ENCODE measurements around the gene HNRNPA3. TPM values are rescaled to one million over a fixed set of nuclear protein-coding genes. Genes with fewer than 3 reads are reported as not detected.
"Not testable (repeated sequence)": the region's sequence is repeated elsewhere in the genome, so short reads cannot be mapped to it uniquely, and the experiment has no call there.

HNRNPA3 gene
- polyA plus RNA-seq, 1 of the 3 experiments (the other 2 are of a cell fraction): 102 TPM

- Histone ChIP-seq H3K9ac (peak overlapping the region; percentile 98; the same call in 1 of the 2 replicates), H3K36me3 (replicated peaks in 1 of 2; ENCODE audit: control insufficient read depth in 1 of 2, insufficient read depth in 2 of 2, low read length in 1 of 2) (no peaks in the 10 kb centered on the region), H3K27me3 (ENCODE audit: insufficient read depth) (no peaks in the 10 kb centered on the region), H2AFZ (ENCODE audit: low read depth) (peak overlapping the region; percentile 89), H3K79me2 (ENCODE audit: insufficient read depth) (peaks cover 26% of the 10 kb centered on the region), H3K27ac (ENCODE audit: low read depth in 2 of 2, low read length in 1 of 2) (peak overlapping the region; percentile 97), H3K4me1 (ENCODE audit: control insufficient read depth in 1 of 2, insufficient read depth in 2 of 2, low read depth in 1 of 2, low read length in 1 of 2) (peaks cover 17 to 20% of the 10 kb centered on the region in 2 experiments), H3K4me3 (ENCODE audit: low read depth in 2 of 2, low read length in 1 of 2) (peak overlapping the region; percentile 71 to 93; a peak in 2 of 4 replicates), H3K9me2 (no peaks in the 10 kb centered on the region), H3K9me3 (no peaks in the 10 kb centered on the region), H3K4me2 (peak overlapping the region; percentile 92; the same call in 1 of the 2 replicates), H4K20me1 (ENCODE audit: insufficient read depth) (peaks cover 22% of the 10 kb centered on the region), H3F3A (replicated peaks; ENCODE audit: insufficient read depth) (peaks cover 10% of the 10 kb centered on the region)
- ChIA-PET POLR2A (interaction anchor here (0.7 to 2.5 kb wide), 3 partner anchors 41 to 101 kb away, joined by 3 to 11 read pairs (median 4); no protein-coding TSS in a partner anchor), CTCF (interaction anchor here (0.9 to 12.3 kb wide), 9 partner anchors 13 to 492 kb away, joined by 3 to 121 read pairs (median 3); no protein-coding TSS in a partner anchor)
- no peak for DNase-seq
- TF ChIP-seq SIN3A (IDR thresholded peaks at IDR 0.05; ENCODE audit: borderline replicate concordance, low read depth, low read length) (no peak), ZBTB33 (IDR thresholded peaks at IDR 0.05; ENCODE audit: borderline replicate concordance, low read depth) (no peak), ELF1 (IDR thresholded peaks at IDR 0.05) (no peak), FOXM1 (IDR thresholded peaks at IDR 0.05; ENCODE audit: low read depth) (no peak), MAX (IDR thresholded peaks at IDR 0.05; ENCODE audit: low read depth) (no peak), RXRA (IDR thresholded peaks at IDR 0.05; ENCODE audit: borderline replicate concordance, low read depth) (no peak), RCOR1 (IDR thresholded peaks at IDR 0.05; ENCODE audit: low read length) (no peak), MXI1 (IDR thresholded peaks at IDR 0.05; ENCODE audit: low read depth, low read length) (no peak), RAD21 (IDR thresholded peaks at IDR 0.05; ENCODE audit: low read length) (no peak), EP300 (IDR thresholded peaks at IDR 0.05; ENCODE audit: borderline replicate concordance in 1 of 2, low read depth in 1 of 2, low read length in 1 of 2) (no peak), MEF2A (IDR thresholded peaks at IDR 0.05; ENCODE audit: borderline replicate concordance, low read depth) (no peak), POLR2AphosphoS5 (IDR thresholded peaks at IDR 0.05; ENCODE audit: low read depth, low read length) (no peak), TAF1 (IDR thresholded peaks at IDR 0.05; ENCODE audit: borderline replicate concordance, low read depth, low read length) (no peak)
- 39% methylated on average over 4 of the region's 4 CpGs for WGBS (ENCODE audit: low lambda C conversion rate)
Measured at GRCh38 chr2:177265824-177266817, 53.5 kb downstream of the HNRNPA3 start.

- CTCF ChIA-PET: interaction anchor here (1.0 to 12.3 kb wide), 4 partner anchors 19 to 103 kb away, joined by 3 to 121 read pairs (median 4); no protein-coding TSS in a partner anchor
- Histone ChIP-seq H3K4me2 (0 out of 2 replicates have a peak overlapping the region, but pooled peaks have one; percentile 92), H3F3A (replicated peaks; ENCODE audit: insufficient read depth) (peaks cover 10% of the 10 kb centered on the region), H3K27ac (ENCODE audit: low read depth in 2 of 2, low read length in 1 of 2) (peak overlapping the region in 1 of 2 experiments; percentile 40; a peak in 1 of 4 replicates), H3K79me2 (ENCODE audit: insufficient read depth) (peaks cover 18% of the 10 kb centered on the region), H4K20me1 (ENCODE audit: insufficient read depth) (peaks cover 13% of the 10 kb centered on the region), H3K4me1 (ENCODE audit: control insufficient read depth in 1 of 2, insufficient read depth in 2 of 2, low read depth in 1 of 2, low read length in 1 of 2) (peaks cover 13% of the 10 kb centered on the region in 2 experiments; a peak in 3 of 4 replicates)
- H2AFZ ChIP-seq (ENCODE audit: low read depth); H3K27me3 ChIP-seq (ENCODE audit: insufficient read depth); H3K4me3 ChIP-seq (ENCODE audit: low read depth in 2 of 2, low read length in 1 of 2); H3K9me2 ChIP-seq; H3K9me3 ChIP-seq; H3K36me3 ChIP-seq (replicated peaks in 1 of 2; ENCODE audit: control insufficient read depth in 1 of 2, insufficient read depth in 2 of 2, low read length in 1 of 2); DNase-seq; POLR2A ChIA-PET; H3K9ac ChIP-seq: not testable (repeated sequence)
- WGBS (ENCODE audit: low lambda C conversion rate): 92% methylated on average over 8 of the region's 8 CpGs
Measured at GRCh38 chr2:177266955-177267354, 54.4 kb downstream of the HNRNPA3 start.
